Naive thymus-derived CD4-positive, alpha-beta T cell (primary cell): ENCODE measurements around the gene LEF1. TPM values are rescaled to one million over a fixed set of nuclear protein-coding genes. Genes with fewer than 3 reads are reported as not detected.

ENCODE experiments used
- ATAC-seq: fragments of 150-1000 bp; cut with Tn5 transposase; 2 replicates; pipeline ENCODE4 v1.10.0; 2021; ENCODE audit warnings: mild to moderate bottlenecking, moderate library complexity
- CTCF ChIA-PET: fragments of 350-600 bp; sonication (Branson Sonifier 250); formaldehyde crosslinking; loops from one replicate; lab custom pipeline; 2021; ENCODE audit warnings: antibody characterized with exemption; lab: Charles Lee
- POLR2A ChIA-PET: fragments of 350-600 bp; sonication (Branson Sonifier 250); formaldehyde crosslinking; loops from one replicate; lab custom pipeline; 2021; ENCODE audit warnings: antibody characterized with exemption, inconsistent platforms; lab: Charles Lee
- DNase-seq, 9 donors: peaks; one replicate each; pipeline versions ENCODE4 v3.0.0 to v3.0.0-alpha.2; 2020 to 2022; ENCODE audit warnings: mixed read lengths in 1 of 9
- H3K27ac ChIP-seq: one replicate; pipeline ENCODE4 v1.7.0; 2013; ENCODE audit warnings: mild to moderate bottlenecking, low read depth, low read length, moderate library complexity
- H3K27me3 ChIP-seq, 2 donors: one replicate each; pipeline ENCODE4 v1.7.0; 2013; ENCODE audit warnings: low read length in 2 of 2, mild to moderate bottlenecking in 2 of 2, moderate library complexity in 2 of 2; ENCODE audit not compliant: control insufficient read depth in 2 of 2, insufficient read depth in 2 of 2
- H3K36me3 ChIP-seq, 3 experiments: 1 replicate in 2 of 3; 2 replicates in 1 of 3; pipeline ENCODE4 v1.7.0; 2013; ENCODE audit warnings: low read length in 3 of 3, mild to moderate bottlenecking in 3 of 3, moderate library complexity in 1 of 3; ENCODE audit not compliant: insufficient read depth in 3 of 3, control insufficient read depth in 2 of 3
- H3K4me1 ChIP-seq, 2 donors: one replicate each; pipeline ENCODE4 v1.7.0; 2013; ENCODE audit warnings: low read length in 2 of 2, mild to moderate bottlenecking in 2 of 2, moderate library complexity in 1 of 2; ENCODE audit not compliant: control insufficient read depth in 2 of 2, insufficient read depth in 2 of 2
- H3K4me3 ChIP-seq: 2 replicates; pipeline ENCODE4 v1.7.0; 2013; ENCODE audit warnings: mild to moderate bottlenecking, low read length
- H3K9me3 ChIP-seq, 3 experiments: 1 replicate in 2 of 3; 2 replicates in 1 of 3; pipeline ENCODE4 v1.7.0; 2013; ENCODE audit warnings: low read length in 3 of 3; ENCODE audit not compliant: control insufficient read depth in 2 of 3
- H3K27ac Mint-ChIP-seq, 9 donors: one replicate each; pipeline ENCODE4 v1.8.0; 2020 to 2022; ENCODE audit warnings: mixed read lengths in 9 of 9, mild to moderate bottlenecking in 8 of 9, moderate library complexity in 5 of 9, inconsistent platforms in 2 of 9
- H3K27me3 Mint-ChIP-seq, 5 donors: one replicate each; pipeline ENCODE4 v1.8.0; 2021 to 2022; ENCODE audit warnings: mixed read lengths in 5 of 5, mild to moderate bottlenecking in 1 of 5
- H3K36me3 Mint-ChIP-seq, 5 donors: one replicate each; pipeline ENCODE4 v1.8.0; 2020 to 2022; ENCODE audit warnings: mixed read lengths in 5 of 5, mild to moderate bottlenecking in 3 of 5, inconsistent platforms in 1 of 5
- H3K4me1 Mint-ChIP-seq, 7 donors: one replicate each; pipeline ENCODE4 v1.8.0; 2020 to 2022; ENCODE audit warnings: mixed read lengths in 7 of 7, mild to moderate bottlenecking in 3 of 7, inconsistent platforms in 1 of 7
- H3K4me3 Mint-ChIP-seq, 10 donors: one replicate each; pipeline ENCODE4 v1.8.0; 2020 to 2022; ENCODE audit warnings: mild to moderate bottlenecking in 10 of 10, mixed read lengths in 10 of 10, moderate library complexity in 6 of 10, inconsistent platforms in 2 of 10
- H3K9me3 Mint-ChIP-seq, 11 donors: one replicate each; pipeline ENCODE4 v1.8.0; 2020 to 2022; ENCODE audit warnings: mixed read lengths in 11 of 11, mild to moderate bottlenecking in 4 of 11, inconsistent platforms in 1 of 11, moderate library complexity in 1 of 11
- intact Hi-C, 2 donors: fragments of 100-400 bp; cut with micrococcal nuclease; formaldehyde crosslinking; loops; one replicate each; pipeline ENCODE4 v1.15.1; 2023
- polyA plus RNA-seq, 2 donors: library from polyadenylated mRNA; unstranded; fragments of 300-500 nt; fragmentation: Illumina TruSeq; gene quantifications; one replicate each; pipeline ENCODE4 v1.2.3, GENCODE V29; 2021
- total RNA-seq, 6 experiments: library from RNA in 5 of 6; stranded (reverse) in 5 of 6; gene quantifications; 1 replicate in 5 of 6; 2 replicates in 1 of 6; pipeline ENCODE4 v1.2.3 and lab custom pipeline; 2021 to 2026

Gene LEF1
- total and polyA plus RNA-seq, 7 experiments from 2014 or later = 270 to 928 (median 674) TPM

DNA sequence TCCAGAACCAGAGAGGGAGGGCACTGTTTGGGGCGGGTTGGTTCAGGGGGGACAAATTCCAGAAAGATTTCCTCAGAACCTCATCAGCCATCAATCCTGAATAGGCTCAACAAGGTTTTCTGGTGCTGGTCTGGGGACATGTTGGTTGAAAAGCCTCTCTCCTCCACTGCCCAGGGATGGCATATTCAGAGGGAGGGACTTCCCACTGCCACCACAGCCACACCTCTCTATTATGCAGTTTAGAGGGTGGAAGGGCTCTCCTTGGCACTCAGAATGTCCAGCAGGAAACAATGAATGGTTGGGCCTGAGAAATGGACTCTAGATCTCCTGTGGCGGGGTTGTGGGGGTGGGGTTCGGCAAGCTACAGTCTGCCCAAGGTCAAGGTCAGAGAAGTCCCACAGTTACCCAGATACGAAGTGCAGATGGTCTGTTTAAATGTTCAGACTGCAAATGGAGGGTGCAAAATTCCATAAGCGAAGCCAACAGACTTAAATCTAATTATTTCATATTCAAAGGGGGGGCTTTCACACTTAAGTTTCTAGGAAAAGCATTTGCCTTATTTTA, 70.7 kb downstream of the LEF1 start:
- intact Hi-C loops = no loop called here
- Mint-ChIP-seq H3K4me1 (peaks cover 60 to 100% (median 97%) of the 10 kb centered on the region in 7 donors), H3K36me3 (peaks cover 14 to 62% (median 57%) of the 10 kb centered on the region in 5 donors), H3K27me3 (no peaks in the 10 kb centered on the region), H3K9me3 (no peaks in the 10 kb centered on the region), H3K4me3 (peak overlapping the region; percentile 5 to 85 (median 66)), H3K27ac (peak overlapping the region; percentile 3 to 92 (median 90))
- Histone ChIP-seq H3K27ac (peak overlapping the region; percentile 61), H3K4me1 (peaks cover 7 to 86% of the 10 kb centered on the region in 2 donors), H3K4me3 (no peak overlapping the region), H3K27me3 (no peaks in the 10 kb centered on the region), H3K36me3 (peaks cover 0 to 26% (median 26%) of the 10 kb centered on the region in 3 experiments), H3K9me3 (no peaks in the 10 kb centered on the region)
- peak; percentile 42 for ATAC-seq
- CTCF ChIA-PET = interaction anchor here (1.0 to 1.6 kb wide), 5 partner anchors 10 to 79 kb away, joined by 3 to 6 read pairs (median 4); no protein-coding TSS in a partner anchor
- DNase-seq = no peak
- POLR2A ChIA-PET = interaction anchor here (0.9 to 14.7 kb wide), 8 partner anchors 12 to 65 kb away, joined by 3 to 201 read pairs (median 5); no protein-coding TSS in a partner anchor

DNA sequence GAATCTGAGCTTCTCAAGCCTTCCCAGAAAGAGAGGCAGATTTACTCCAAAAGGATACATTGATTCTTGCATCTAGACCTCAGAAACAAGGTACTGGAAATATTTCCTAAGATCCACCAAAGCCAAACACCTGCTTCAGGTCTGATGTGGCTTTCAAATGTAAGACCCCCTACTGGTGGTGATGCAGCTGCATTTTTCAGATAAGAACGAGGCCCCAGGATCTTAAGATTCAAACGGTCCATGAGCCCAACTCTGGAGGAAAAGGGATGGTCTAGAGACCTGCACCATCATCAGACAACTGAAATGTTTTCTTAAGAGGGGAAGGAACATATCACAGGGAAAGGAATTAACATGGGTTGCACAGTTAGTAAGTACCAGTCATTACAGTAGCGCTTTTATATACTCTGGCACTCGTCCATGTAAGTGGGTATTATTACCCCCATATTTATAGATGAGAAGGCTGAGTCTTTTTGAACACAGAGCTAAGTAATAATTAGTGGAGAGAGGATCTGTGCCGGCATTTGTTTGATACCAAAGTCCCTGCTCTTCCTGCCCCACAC, 73.7 kb downstream of the LEF1 start:
- DNase-seq = no peak

DNA sequence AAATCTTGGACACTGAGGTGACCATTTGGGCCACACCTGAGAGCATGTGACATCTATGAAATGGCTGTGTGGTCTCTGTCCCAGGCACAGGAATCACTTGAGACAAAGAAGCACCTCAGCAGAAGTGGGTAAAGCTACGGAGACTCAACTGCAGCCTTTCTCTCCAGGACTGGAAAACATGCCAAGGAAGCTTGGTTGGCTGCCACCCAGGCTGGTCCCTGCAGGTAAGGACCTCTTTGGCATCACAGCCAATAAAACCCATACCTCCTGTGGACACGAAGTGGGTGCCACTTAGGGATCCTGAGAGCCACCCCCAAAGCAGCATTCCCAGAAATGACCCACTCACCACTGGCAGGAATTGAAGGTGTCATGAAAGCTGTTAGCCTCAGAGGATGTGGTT, 74.6 kb downstream of the LEF1 start:
- Mint-ChIP-seq H3K4me3 (peak overlapping the region in 6 of 10 donors; percentile 29 to 85 (median 64)), H3K27me3 (no peaks in the 10 kb centered on the region), H3K9me3 (no peaks in the 10 kb centered on the region), H3K27ac (peak overlapping the region in 8 of 9 donors; percentile 52 to 92 (median 90)), H3K36me3 (peaks cover 7 to 53% (median 39%) of the 10 kb centered on the region in 5 donors), H3K4me1 (peaks cover 56 to 97% (median 90%) of the 10 kb centered on the region in 7 donors)
- DNase-seq (no peak), ATAC-seq (no peak)
- intact Hi-C loops = loop anchor here in 1 of 2 donors (2.0 kb wide), 1 partner anchor 19 kb away; no protein-coding TSS in a partner anchor
- Histone ChIP-seq H3K4me3 (no peak overlapping the region), H3K36me3 (peaks cover 0 to 34% (median 26%) of the 10 kb centered on the region in 3 experiments), H3K27me3 (no peaks in the 10 kb centered on the region), H3K9me3 (no peaks in the 10 kb centered on the region), H3K4me1 (peaks cover 7 to 90% of the 10 kb centered on the region in 2 donors), H3K27ac (peak overlapping the region; percentile 57)
- POLR2A ChIA-PET = interaction anchor here (0.6 to 14.7 kb wide), 8 partner anchors 8 to 69 kb away, joined by 3 to 201 read pairs (median 6); no protein-coding TSS in a partner anchor
- CTCF ChIA-PET = interaction anchor here (1.0 to 1.3 kb wide), 3 partner anchors 14 to 64 kb away, joined by 3 to 5 read pairs (median 4); no protein-coding TSS in a partner anchor

More for the DNA sequence above, 73.7 kb downstream of the LEF1 start:
- H3K4me1 Mint-ChIP-seq = peaks cover 51 to 97% (median 90%) of the 10 kb centered on the region in 7 donors
- Histone ChIP-seq H3K36me3 (peaks cover 0 to 30% (median 26%) of the 10 kb centered on the region in 3 experiments), H3K4me3 (no peak overlapping the region), H3K9me3 (no peaks in the 10 kb centered on the region), H3K27me3 (no peaks in the 10 kb centered on the region), H3K27ac (peak overlapping the region; percentile 57), H3K4me1 (peaks cover 7 to 82% of the 10 kb centered on the region in 2 donors)
- CTCF ChIA-PET = interaction anchor here (1.0 to 1.3 kb wide), 3 partner anchors 13 to 64 kb away, joined by 3 to 5 read pairs (median 4); no protein-coding TSS in a partner anchor
- H3K4me3 Mint-ChIP-seq = peak overlapping the region; percentile 54 to 85 (median 64)
- H3K9me3 Mint-ChIP-seq = no peaks in the 10 kb centered on the region
- intact Hi-C loops = loop anchor here (1.0 to 2.0 kb wide), 3 partner anchors 9 to 18 kb away; no protein-coding TSS in a partner anchor
- ATAC-seq = no peak
- no peaks in the 10 kb centered on the region for H3K27me3 Mint-ChIP-seq
- H3K27ac Mint-ChIP-seq = peak overlapping the region; percentile 35 to 92 (median 90)
- peaks cover 7 to 46% (median 38%) of the 10 kb centered on the region in 5 donors for H3K36me3 Mint-ChIP-seq
- POLR2A ChIA-PET = interaction anchor here (0.8 to 14.7 kb wide), 8 partner anchors 8 to 75 kb away, joined by 3 to 201 read pairs (median 6); no protein-coding TSS in a partner anchor

DNA sequence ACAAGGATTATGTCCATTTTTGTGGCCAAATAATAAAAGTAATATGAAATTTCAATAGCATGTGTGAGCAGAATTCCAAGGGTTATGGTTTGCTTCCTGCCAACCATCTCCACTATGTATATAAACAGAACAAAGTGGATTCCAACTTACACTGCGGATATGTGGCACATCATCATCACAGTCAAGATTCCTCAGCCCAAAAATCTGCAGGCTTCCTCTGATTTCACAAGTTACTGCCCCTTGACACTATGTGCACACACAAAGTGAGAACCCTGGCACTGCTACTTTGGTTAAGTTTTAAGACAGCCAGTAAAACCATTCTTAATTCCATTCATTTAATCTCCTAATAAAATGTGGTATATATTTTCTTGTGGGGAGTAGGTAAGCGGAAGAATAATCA, 76.4 kb downstream of the LEF1 start:
- no peak for DNase-seq
- peak overlapping the region; percentile 31 to 92 (median 86) for H3K27ac Mint-ChIP-seq
- no peaks in the 10 kb centered on the region for H3K9me3 Mint-ChIP-seq
- no peaks in the 10 kb centered on the region for H3K27me3 ChIP-seq
- no peak for ATAC-seq
- H3K36me3 ChIP-seq = peaks cover 0 to 51% (median 26%) of the 10 kb centered on the region in 3 experiments
- peak overlapping the region; percentile 57 for H3K27ac ChIP-seq
- ChIA-PET POLR2A (interaction anchor here (0.9 to 14.7 kb wide), 5 partner anchors 10 to 78 kb away, joined by 3 to 201 read pairs (median 4); no protein-coding TSS in a partner anchor), CTCF (no interaction called here)
- H3K4me3 Mint-ChIP-seq = peak overlapping the region in 8 of 10 donors; percentile 34 to 85 (median 59)
- H3K4me3 ChIP-seq = no peak overlapping the region
- H3K36me3 Mint-ChIP-seq = peaks cover 7 to 58% (median 44%) of the 10 kb centered on the region in 5 donors
- intact Hi-C loops = no loop called here
- no peaks in the 10 kb centered on the region for H3K27me3 Mint-ChIP-seq
- H3K9me3 ChIP-seq = no peaks in the 10 kb centered on the region
- peaks cover 55 to 97% (median 92%) of the 10 kb centered on the region in 7 donors for H3K4me1 Mint-ChIP-seq
- H3K4me1 ChIP-seq = peaks cover 7 to 90% of the 10 kb centered on the region in 2 donors

DNA sequence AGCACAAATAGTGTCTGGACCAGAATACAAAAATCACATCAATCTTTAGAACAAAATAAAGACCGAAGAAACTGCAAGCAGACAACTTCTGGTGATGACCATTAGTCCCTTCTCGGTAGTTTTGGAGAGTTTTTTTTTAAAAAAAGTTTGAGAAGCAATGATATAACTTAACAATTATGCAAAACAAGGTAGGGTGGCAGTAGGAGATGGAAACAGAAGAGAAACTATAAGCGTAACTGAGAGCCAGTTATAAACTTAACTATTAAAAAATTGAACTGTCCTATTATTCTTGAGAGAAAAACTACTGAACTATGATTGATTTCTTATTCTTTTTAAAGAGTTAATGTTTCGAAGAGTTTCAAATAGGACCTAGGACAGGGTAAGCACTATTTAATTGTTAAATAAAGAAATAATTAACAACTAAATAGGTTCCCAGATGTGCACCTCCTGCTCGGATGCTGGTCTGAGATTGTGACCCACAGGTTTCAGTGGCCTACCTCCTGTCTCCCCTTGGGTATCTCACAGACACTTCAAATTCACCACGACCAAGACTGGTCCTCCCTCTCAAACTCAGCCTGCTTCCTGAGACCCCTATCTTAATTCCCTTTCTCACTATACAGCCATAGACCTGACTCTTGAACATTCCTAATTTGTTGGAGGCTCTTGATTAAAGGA, 81.3 kb downstream of the LEF1 start:
- ChIA-PET CTCF (interaction anchor here (0.6 to 1.0 kb wide), 2 partner anchors 18 to 19 kb away, joined by 3 to 5 read pairs; no protein-coding TSS in a partner anchor), POLR2A (interaction anchor here (0.6 to 2.9 kb wide), 5 partner anchors 8 to 533 kb away, joined by 3 to 15 read pairs (median 6); partner anchors contain the start of gene RPL34)
- ATAC-seq (no peak), DNase-seq (no peak)
- Histone ChIP-seq H3K4me3 (no peak overlapping the region), H3K27ac (peak overlapping the region; percentile 54), H3K36me3 (peaks cover 0 to 59% (median 6%) of the 10 kb centered on the region in 3 experiments), H3K9me3 (no peaks in the 10 kb centered on the region), H3K4me1 (peaks cover 0 to 69% of the 10 kb centered on the region in 2 donors), H3K27me3 (no peaks in the 10 kb centered on the region)
- H3K36me3 Mint-ChIP-seq = peaks cover 9 to 59% (median 41%) of the 10 kb centered on the region in 5 donors
- peak overlapping the region in 8 of 10 donors; percentile 14 to 69 (median 31) for H3K4me3 Mint-ChIP-seq
- intact Hi-C loops = loop anchor here in 1 of 2 donors (2.0 kb wide), 1 partner anchor 15 kb away; no protein-coding TSS in a partner anchor
- H3K27ac Mint-ChIP-seq = peak overlapping the region; percentile 10 to 97 (median 87)
- no peaks in the 10 kb centered on the region for H3K27me3 Mint-ChIP-seq
- H3K4me1 Mint-ChIP-seq = peaks cover 26 to 96% (median 84%) of the 10 kb centered on the region in 7 donors
- no peaks in the 10 kb centered on the region for H3K9me3 Mint-ChIP-seq
